GM12874 (cell line): Measurements from ENCODE around the gene RPL35.

Experiments
- TF ChIP-seq, protein P1 (sequence below): IDR thresholded peaks from 2 replicates; pipeline ENCODE4 v1.5.1; 2011; ENCODE audit warnings: low read depth, mild to moderate bottlenecking, control low read depth, low read length, moderate library complexity; ENCODE audit not compliant: insufficient read depth

RPL35 gene

GRCh38 chr9:124835026-124835557 is 26.7 kb downstream of the RPL35 start:
- TF ChIP-seq, protein P1, sequence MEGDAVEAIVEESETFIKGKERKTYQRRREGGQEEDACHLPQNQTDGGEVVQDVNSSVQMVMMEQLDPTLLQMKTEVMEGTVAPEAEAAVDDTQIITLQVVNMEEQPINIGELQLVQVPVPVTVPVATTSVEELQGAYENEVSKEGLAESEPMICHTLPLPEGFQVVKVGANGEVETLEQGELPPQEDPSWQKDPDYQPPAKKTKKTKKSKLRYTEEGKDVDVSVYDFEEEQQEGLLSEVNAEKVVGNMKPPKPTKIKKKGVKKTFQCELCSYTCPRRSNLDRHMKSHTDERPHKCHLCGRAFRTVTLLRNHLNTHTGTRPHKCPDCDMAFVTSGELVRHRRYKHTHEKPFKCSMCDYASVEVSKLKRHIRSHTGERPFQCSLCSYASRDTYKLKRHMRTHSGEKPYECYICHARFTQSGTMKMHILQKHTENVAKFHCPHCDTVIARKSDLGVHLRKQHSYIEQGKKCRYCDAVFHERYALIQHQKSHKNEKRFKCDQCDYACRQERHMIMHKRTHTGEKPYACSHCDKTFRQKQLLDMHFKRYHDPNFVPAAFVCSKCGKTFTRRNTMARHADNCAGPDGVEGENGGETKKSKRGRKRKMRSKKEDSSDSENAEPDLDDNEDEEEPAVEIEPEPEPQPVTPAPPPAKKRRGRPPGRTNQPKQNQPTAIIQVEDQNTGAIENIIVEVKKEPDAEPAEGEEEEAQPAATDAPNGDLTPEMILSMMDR, result no peak

GRCh38 chr9:124834591-124834990 is 27.2 kb downstream of the RPL35 start:
- TF ChIP-seq, protein P1, result no peak

- TF ChIP-seq, protein P1, result no peak
Observed at GRCh38 chr9:124831642-124832364, 30.0 kb downstream of the RPL35 start.

GRCh38 chr9:124830593-124830992 is 31.2 kb downstream of the RPL35 start:
- TF ChIP-seq, protein P1, result no peak

DNA sequence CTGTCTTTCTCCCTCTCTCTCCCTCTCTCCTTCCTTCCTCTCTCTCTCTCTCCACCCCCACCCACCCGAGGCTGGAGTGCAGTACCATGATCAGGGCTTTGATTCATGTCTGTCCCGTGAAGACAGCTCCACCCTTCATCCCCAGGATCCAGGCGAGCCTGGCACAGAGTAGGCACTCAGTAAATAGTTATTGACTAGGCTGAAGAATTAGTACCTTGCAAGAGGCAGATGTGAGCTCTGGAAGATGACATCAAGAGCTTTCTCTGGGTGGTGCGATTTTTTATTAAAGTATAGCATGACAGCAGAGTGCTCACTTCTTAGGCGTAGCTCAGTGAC is 32.5 kb downstream of the RPL35 start:
- TF ChIP-seq, protein P1, result no peak

GRCh38 chr9:124828489-124829333 is 33.0 kb downstream of the RPL35 start:
- TF ChIP-seq, protein P1, result no peak

DNA sequence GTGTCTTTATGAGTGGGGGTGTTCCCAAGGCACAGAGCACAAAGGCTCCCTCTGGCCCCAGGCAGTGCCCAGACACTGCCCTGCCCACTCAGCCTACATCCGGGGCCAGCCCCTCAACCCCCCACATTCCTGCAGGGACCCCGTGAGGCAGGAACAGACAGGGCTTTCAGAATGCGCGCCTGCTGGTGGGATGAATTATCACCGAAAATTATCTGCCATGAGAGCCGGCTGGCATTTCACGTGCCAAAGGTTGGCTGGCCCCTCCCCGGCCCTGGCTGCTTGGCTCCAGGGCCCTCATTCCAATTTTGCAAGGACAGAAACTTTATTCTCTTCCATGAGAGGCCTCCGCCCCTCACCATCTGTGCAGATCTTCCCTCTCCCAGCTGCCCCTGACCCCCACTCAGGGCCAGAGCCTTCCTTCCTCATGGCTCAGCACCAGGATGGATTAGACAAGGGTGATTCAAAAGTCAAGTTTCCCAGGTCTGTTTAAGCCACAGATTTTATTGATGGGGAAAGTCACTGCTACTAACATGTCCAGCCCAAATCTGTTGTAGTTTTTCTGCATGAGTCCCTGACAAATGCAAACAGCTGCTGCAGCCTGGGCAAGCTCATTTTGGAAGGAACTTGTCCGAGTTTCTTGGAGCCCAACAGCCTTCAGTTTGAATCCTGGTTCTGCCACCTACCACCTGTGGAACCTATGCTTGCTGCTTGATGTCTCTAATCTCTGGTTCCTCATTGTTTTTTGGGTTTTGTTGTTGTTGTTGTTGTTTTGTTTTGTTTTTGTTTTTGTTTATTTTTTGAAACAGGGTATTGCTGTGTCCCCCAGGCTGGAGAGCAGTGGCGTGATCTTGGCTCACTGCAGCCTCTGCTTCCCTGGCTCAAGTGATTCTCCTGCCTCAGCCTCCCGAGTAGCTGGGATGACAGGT is 40.8 kb downstream of the RPL35 start:
- TF ChIP-seq, protein P1, result no peak
